SW480 (cell line): ENCODE measurements around the gene BCAS1.

Source experiments
- DNase-seq: peaks from one replicate; pipeline ENCODE4 v3.0.0-alpha.2; 2016; ENCODE audit warnings: low spot score

BCAS1 gene

DNA sequence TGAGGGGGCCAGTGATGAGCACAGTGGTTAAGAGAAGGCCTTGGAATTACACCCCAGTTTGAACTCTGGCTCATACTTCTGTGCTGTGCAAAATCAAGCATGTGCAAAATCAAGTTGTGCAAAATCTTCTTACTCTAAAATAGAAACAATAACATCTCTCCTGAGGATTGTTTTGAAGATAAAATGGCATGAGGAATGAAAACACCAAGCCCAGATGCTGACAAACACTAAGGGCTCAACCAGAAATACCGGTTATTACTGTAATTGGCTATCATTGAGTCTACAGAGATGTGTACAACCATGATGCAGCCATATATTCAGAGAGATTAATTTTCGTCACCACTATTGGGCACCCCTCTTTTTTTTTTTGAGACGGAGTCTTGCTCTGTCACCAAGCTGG, 5.9 kb upstream of the BCAS1 start:
- no peak for DNase-seq

DNA sequence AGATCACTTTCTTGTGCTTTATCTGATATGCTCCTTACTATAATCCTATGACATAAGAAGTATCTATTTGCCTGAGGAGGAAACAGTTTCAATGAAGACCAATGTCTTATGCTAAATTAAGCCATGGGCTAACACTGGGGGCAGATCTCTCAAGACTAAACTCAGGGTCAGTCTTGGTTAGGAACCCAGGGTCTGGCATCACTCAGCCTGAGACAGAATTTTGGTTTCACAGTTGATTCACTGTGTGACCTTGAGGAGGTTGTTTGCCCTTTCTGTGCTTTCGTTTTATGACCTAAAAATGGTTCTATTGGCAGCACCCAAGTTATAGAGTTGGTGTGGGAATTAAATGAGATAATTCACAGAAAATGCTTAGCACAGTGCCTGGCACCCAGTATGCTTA, 4.9 kb upstream of the BCAS1 start:
- no peak for DNase-seq

DNA sequence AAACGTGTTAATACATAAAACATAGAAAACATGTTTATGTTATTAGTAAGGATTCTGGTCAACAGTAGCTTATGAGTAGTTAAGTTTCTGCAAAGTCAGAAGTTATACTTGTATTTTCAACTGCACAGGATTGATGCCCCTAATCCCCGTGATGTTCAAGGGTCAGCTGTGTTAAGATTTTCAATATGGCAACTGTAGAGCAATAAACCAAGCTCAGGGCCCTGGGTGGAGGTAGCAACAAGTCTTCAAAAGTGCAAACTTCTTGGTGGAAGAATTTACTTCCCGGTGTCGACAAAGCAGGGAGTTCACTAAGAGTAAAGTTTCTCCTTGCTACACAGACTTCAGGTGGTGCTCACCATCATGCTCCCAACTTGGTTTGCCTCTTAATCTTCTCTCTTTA, 4.1 kb upstream of the BCAS1 start:
- DNase-seq, result no peak

DNA sequence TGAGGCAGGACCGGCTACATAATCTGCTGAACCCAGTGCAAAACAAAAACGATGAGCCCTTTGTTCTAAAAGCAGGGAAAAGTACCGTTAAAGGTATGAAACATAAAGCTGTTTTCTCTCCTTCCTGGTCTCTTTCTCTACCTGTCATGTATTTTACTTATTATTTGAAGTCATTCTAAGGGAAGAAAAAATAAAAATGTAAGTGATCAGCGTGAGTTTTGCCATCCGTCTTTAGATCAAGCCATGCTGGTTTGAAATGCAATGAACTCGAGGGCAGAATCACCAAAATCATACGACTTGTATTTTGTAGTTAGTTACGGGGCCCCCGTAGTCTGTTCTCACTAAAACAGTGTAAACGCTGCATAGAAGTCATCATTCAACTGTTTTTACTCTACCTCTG, 2.9 kb upstream of the BCAS1 start:
- no peak for DNase-seq

DNA sequence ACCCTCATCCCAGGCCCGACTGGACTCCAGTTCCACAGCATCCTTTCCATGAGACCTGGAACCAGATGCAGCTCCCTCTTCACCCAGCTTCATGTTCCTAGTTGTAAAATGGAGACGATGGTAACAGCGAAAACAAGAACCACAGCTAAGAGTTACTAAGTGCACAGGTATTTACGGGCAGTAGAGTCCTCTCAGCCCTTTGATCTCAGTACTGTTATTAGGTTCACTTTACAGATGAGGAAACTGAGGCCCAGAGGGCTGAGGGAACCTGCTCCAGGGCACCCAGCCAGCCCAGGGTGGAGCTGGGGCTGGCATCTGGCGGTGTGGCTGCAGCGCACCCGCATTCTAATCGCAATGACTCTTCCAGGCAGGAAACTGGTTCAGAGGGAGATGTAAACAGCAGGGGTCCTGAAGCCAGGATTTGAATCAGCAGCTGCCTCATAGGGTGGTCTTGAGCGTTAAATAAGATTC, 858 bp downstream of the BCAS1 start:
- peak; percentile 41 for DNase-seq

DNA sequence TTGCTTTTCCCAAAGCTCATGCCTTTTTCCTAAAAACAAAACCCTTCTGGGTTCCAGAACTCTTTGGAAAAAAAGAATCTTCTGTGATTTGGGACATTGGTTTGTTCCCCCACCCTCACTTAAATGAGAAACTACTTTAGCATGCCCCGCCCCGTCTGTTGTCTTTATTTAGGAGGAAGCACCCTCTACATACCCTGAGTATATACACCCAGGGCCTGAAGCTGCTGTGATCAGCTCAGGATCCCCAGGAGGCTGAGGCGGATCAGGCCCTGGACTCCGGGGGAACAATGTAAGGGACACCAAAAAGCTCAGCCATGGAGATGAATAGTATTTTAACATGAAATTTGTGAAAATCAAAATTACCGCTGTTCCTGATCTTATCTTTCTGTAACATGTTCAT, 1.4 kb downstream of the BCAS1 start:
- no peak for DNase-seq

DNA sequence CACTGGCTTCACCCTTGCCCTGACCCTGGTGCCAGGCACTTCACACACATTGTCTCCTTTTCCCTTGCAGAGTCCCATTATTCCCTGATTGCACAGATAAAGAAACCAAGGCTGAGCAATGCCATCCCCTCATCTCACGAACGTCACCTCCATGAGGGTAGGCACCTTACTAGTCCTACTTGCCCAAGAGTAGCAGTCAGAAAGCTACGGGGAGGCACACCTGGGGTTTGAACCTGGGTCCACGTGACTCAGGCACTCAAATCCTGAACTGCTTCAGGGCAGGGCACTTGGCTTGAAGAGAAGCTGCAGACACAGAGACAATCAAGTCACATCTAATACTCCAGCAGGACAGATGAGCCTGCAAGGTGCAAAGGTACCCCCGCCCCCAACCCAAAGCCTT, 1.9 kb downstream of the BCAS1 start:
- DNase-seq, result no peak

DNA sequence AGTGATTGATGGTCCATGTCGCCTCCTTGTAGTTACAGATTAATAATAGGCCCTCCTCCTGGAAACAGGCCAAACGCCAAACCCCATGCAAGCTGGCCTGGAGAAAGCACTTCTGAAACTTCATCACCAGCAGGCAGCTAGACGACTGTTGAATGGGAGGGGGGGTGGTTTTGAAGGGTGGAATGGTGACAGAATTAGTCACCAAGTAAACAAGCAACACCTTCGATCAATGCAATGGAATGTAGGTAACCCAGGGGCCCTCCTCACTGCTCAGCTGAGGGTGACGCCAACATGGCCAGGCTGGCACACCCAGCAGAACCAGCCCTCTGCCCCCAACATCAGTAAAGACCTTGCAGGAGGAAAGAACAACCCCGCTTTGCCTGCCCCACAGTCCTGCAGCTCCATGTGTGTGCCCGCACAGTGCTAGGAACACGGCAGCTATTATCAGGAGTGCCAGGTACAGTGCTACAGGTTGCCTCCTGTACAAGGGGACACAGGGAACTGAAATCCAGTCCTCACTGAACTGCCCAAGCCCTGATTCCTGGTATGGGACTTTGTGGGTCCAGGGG, 2.7 kb downstream of the BCAS1 start:
- DNase-seq, result peak; percentile 100

DNA sequence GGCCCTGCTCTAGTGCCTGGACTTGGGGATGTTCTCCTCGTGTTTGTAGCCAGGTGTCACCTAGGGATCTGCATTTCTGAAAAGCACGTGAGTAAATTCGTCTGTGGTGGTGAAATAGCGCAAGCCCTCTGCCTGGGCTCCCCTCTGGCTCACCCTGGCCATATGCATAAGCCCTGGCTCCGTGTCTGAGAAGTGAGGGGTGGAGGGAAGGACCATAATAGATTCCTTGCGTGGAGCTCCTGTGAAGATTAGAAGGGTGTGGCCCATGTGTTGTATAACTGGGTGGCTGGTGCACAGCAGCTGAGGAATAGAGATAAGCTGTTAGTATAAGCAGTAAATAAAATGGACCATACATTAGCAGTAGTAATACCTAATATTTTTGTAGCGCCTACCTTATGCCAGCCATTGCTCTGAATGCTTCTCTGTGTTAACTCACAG, 4.8 kb downstream of the BCAS1 start:
- DNase-seq, result no peak

DNA sequence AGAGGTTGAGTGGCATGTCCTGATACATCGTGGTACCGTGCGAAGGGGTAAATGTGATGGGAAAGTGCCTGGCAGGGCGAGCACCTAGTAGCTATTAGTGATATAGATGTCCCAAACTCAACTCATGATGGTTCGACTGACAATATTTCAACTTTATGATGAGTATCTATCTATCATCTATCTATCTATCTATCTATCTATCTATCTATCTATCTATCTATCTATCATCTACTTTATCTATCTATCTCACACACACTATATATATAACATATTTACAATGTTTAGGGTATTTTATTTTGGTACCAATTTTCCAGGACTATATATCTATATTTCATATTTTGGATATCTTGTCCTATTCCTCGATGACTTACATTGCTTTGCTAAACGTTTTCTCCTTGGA, 5.5 kb downstream of the BCAS1 start:
- DNase-seq, result no peak

DNA sequence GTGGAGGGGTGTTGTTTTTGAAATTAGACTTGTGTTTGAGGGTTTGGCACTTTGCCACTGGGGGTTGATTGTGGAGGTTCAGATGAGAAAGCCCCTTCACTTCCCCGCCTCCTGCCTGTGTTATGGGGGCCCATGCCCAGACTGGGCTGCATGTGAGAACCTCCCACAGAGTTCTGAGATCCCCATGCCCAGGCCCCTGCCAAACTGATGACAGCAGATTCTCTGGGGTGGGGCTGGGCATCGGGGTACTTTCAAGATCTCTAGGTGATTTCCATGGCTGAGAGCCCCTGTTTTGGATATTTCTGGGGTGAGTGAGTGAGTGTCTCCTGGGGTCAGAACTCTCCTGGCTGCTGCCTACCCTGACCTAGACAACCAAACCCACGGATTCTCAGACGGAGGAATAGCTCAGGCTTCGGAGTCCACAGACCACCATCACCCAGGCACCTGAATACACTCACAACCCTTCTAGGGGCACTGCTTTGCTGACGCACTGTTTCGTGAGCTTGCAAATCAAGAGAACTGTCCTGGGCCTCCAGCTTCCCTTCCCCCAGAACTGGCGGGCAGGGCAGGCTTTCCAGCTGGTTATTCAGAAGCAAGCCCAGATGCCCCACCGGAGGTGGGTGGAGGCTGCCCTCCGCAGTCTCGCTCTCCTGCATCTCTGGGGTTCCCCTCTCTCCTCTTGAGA, 6.3 kb downstream of the BCAS1 start:
- DNase-seq, result no peak

DNA sequence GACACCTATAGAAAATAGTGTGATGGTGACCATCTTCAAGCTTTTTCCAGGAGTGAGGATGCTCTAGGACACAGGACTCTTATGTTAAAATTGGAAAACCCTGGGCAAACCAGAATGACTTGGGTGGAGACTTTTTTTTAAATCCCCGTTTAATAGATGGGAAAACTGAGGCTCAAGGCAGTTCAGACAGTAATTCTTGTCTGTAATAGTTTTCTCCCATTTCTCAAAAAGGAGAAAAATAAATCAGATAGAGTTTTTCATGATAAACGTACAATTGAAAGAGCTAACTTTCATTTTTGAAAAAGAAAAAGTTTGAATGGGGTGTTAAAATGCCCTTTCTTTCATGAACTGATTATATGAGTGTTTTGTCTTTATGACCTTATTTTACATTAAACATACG, 6.8 kb downstream of the BCAS1 start:
- no peak for DNase-seq

DNA sequence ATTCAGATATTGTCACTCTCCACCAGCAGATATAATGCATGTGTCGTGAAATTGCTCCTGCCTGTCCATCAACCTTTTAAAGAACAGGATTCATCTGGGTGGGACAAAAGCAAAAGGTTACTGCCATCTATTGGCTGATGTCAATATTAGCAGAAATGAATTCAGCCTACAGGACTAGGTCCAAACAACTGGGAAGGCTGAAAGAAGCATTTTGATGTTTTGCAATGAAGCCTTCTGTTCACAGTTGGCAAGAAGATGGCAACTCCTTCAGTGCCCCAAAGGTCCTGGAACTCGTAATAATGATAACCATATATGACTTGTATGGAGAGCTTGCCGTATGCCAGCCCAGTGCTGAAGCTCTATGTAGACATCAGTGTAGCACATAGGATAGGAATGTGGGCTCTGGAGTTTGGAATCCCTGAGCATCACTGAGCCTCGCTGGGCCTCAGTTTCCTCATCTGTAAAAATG, 7.5 kb downstream of the BCAS1 start:
- peak; percentile 86 for DNase-seq

DNA sequence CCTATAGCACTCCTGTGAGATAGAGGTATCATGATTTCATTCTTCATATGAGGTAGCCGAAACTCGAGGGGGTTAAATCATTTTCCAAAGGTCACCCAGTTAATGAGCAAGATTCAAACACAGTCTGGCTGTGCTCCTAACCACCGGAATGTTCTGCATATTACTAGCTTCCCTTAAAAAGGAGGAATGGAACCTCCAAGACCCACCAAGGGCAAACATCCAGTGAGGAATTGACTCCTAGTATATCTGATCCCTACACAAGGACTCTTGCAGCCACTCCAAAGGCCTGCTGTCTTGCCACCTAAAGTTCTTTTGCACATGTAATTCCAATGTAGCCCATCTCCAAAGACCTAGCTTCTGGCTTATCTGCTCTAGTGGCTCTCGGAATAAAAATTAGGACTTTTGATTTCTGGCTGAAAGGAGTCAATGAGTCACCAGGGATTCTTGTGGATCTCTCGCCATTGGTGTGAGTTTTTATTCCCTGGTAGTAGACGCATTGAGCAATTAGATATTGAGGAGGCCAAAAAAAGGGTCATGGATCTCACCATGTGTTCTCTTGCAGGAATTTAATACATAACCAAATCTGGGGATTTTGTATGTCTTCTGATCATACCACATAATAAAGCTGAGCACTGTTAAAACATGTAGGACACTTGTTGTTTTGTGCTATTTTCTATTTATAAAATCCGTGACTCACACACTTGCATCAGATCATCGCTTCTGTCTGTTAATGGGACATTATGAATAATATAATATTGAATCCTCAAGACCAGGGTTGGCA, 9.1 kb downstream of the BCAS1 start:
- DNase-seq, result no peak

DNA sequence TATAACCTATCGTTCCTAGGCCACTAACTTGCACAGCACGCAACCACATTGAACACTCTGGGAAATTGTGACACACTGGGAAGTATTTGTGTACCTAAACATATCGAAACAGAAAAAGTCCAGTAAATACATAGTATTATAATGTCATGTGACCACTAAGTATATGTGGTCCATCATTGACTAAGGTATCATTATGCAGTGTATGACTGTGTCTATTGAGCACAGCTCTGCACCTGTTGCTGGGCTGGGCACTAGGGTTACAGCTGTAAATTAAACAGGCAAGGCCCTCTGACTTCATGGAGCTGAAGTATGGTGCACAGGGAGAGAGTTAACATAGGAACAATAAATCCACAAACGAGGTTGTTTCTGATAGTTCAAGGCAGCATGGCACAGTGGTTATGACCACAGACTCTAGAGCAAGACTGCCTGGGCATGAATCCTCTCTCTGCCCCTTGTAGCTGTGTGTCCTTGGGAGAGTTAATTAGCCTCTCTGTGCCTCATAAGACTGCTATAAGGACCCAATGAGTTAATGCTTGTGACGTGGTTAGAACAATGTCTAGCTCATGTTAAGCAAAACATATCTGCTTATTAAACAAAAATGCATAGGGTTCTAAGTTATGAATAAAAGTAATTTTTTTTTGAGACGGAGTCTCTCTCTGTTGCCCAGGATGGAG, 10.6 kb downstream of the BCAS1 start:
- DNase-seq, result no peak

DNA sequence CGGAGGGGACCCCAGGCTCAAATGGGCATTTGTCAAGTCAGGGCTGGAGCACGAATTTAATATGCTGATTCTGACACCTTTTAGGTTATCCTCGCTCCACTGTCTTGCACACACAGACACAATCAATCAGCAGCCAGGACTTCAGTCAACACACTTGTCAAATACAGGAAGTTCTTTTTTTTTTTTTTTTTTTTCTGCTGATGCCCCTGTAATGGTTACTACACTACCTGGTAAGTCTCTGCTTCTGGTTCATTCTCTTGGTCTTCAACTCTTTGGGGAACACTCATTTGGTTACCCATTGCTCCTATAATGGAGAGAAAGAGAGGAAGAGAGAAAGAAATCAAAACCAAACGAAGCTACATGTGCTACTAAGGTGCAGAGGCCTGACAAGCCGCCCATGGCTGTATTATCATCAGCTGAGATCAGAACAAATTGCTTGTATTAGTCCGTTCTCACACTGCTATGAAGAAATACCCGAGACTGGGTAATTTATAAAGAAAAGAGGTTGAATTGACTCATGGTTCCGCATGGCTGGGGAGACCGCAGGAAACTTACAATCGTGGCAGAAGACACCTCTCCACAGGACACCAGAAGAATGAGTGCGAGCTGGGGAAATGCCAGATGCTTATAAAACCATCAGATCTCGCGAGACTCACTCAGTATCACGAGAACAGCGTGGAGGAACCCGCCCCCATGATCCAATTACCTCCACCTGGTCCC, 11.8 kb downstream of the BCAS1 start:
- no peak for DNase-seq

DNA sequence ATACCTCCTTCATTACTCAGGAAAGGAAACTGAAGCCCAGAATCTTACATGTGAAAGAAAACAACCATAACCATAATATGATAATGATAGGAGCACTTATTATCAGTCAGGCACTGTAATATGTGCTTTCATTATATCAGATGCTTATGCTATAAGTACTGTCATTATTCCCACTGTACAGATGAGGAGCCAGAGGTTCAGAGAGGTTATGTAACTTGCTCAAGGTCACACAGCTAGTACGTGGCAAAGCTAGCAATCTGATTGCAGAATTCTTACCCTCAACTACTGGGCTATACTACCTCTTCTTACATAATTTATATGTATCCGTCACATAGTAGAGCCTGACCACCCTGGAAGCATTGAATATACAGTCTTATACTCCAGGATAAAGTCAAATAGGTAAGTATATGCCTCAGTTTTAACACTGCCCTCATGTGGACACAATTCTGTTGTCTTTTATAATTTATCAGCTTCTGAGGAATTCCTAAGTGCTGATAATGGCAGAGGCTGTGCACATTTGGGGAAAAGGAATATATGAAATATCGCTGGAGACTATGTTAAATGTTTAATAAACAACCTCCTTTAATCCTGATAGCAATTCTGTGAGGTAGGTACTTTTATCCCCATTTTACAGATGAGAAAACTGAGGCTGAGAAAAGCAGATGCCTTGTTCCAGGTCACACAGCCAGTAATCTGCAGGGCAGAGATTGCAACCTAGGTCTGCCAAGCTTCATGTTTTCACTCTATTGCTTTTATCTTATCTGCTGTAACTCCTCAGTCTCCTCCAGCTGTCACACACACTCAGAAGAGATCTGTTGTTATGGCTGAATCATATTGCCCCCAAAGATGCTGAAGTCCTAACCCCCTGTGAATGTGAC, 13.4 kb downstream of the BCAS1 start:
- DNase-seq, result no peak

DNA sequence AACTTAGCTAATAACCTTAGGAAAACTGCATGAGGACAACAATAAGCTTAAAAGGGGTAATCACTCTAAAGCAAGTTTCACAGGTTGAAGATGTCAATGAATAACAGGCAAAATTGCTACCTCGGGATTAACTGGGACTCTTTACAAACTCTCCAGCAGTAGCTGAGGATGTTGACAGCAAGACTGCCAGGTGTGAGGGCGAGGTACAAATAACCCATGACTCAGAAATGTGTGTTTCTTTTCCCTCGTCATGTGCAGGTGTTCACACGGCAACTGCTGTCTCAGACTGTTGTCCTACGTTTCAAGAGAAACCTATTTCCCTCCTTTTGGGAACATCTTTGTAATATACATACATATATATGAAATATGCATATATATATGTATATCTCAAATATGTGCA, 15.9 kb downstream of the BCAS1 start:
- DNase-seq, result no peak

DNA sequence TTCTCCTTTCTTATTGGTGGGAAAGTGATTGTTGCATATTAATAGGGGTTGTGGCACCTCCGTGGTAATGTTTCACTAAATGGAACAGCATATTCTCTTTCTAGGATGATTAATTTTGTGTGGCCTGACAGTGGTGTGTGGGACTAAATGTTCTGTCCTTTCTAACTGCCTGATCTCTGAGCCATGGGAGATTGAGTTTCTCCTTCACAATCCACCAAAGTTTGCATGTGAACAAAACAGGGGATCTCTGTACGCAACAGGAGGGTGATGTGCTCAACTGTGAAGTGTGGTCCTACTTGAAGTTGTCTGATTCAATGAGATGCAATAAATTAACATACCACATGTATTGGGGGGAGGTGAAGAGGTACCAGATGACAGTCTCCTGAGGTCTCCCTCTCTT, 19.3 kb downstream of the BCAS1 start:
- no peak for DNase-seq

DNA sequence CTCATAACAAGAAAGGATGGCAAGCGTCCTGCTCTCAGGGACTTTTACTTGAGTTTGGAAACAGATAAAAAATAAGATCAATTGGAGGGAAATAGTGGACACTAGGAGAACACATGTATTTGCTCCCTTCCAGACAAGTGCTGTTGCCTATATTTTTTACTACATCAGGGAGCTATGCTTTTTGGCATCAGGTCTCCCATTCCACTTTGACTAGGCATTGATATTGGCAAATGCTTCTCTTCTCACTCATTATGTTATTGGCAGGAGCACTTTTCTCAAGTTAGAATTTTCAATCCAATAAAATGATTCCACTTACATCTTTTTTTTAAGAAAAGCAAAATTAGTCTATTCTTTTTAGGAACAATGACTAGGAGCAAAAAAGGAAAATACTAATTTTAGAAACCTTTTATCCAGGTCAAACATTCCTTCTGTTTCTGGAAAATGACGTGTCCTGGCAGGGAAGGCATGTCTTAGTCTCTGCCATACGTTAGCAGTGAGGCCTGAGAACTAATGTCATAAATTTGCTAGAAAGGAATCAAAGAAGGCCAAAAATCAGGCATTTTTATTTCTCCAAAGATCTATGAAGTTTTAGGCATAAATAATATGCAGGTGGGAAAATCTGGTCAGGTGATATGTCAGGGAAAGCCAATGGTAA, 21.4 kb downstream of the BCAS1 start:
- no peak for DNase-seq
